Airway epithelial cell (primary cell): ENCODE data around the gene TMEM86A. TPM values are rescaled to one million over a fixed set of nuclear protein-coding genes. Genes with fewer than 3 reads are reported as not detected.

Experiments
- total RNA-seq: library from RNA; depleted of rRNA; stranded (reverse); fragments of >200 nt; gene quantifications from 2 replicates; pipeline ENCODE4 v1.2.3, GENCODE V29; 2015

The TMEM86A gene
- 1.2 and 1.3 TPM in 2 replicates for total RNA-seq

GRCh38 chr11:18698341-18699268, at the start of gene TMEM86A:
TSS of gene TMEM86A (plus strand) at chr11:18698779. CDS start at chr11:18698887, 108 bp downstream.

GRCh38 chr11:18726040-18726439, 27.5 kb downstream of the TMEM86A start, which contains the start of gene IGSF22:
TSS of gene IGSF22 (minus strand) at chr11:18726188. CDS start at chr11:18724236, 1,952 bp downstream.

Other genes starting within 250 kb of the TMEM86A start
- gene LDHAL6A, start 242.9 kb upstream of the TMEM86A start, total RNA-seq = not detected in 2 replicates
- 73.8 and 104 TPM in 2 replicates for gene TSG101, start 171.8 kb upstream of the TMEM86A start, total RNA-seq
- gene UEVLD, start 110.0 kb upstream of the TMEM86A start, total RNA-seq = 15.4 and 21.2 TPM in 2 replicates
- gene MISFA, start 99.0 kb upstream of the TMEM86A start, total RNA-seq = 0.42 and 0.85 TPM in 2 replicates
- gene SPTY2D1, start 64.4 kb upstream of the TMEM86A start, total RNA-seq = 9.7 and 18.4 TPM in 2 replicates
- gene IGSF22, start 27.4 kb downstream of the TMEM86A start, total RNA-seq = 0.21 TPM in 1 of 2 replicates, not detected in the other
- not detected in 2 replicates for gene PTPN5, start 93.0 kb downstream of the TMEM86A start, total RNA-seq
- gene MRGPRX1, start 240.6 kb downstream of the TMEM86A start, total RNA-seq = not detected in 2 replicates